ENCODE results near the gene MTMR12. TPM values are rescaled to one million over a fixed set of nuclear protein-coding genes. Genes with fewer than 3 reads are reported as not detected.
A peak's percentile ranks its signal among the peaks of the same experiment; 100 is the strongest.

MTMR12 gene
- total and polyA plus RNA-seq, 7 donors, result 6.5 to 49.9 (median 26.7) TPM

GRCh38 chr5:32332361-32332760 is 19.6 kb upstream of the MTMR12 start:
- Histone ChIP-seq H3K27ac (no peak overlapping the region), H3K4me3 (no peak overlapping the region), H3K36me3 (no peaks in the 10 kb centered on the region), H3K4me1 (peaks cover 0 to 16% (median 10%) of the 10 kb centered on the region in 4 donors), H3K9me3 (no peaks in the 10 kb centered on the region), H3K27me3 (no peaks in the 10 kb centered on the region)
- no peak for DNase-seq
- TF ChIP-seq EP300 (IDR thresholded peaks at IDR 0.05) (no peak), POLR2AphosphoS5 (IDR thresholded peaks at IDR 0.05) (no peak), POLR2A (IDR thresholded peaks at IDR 0.05) (no peak)
- TF ChIP-seq, protein P1, sequence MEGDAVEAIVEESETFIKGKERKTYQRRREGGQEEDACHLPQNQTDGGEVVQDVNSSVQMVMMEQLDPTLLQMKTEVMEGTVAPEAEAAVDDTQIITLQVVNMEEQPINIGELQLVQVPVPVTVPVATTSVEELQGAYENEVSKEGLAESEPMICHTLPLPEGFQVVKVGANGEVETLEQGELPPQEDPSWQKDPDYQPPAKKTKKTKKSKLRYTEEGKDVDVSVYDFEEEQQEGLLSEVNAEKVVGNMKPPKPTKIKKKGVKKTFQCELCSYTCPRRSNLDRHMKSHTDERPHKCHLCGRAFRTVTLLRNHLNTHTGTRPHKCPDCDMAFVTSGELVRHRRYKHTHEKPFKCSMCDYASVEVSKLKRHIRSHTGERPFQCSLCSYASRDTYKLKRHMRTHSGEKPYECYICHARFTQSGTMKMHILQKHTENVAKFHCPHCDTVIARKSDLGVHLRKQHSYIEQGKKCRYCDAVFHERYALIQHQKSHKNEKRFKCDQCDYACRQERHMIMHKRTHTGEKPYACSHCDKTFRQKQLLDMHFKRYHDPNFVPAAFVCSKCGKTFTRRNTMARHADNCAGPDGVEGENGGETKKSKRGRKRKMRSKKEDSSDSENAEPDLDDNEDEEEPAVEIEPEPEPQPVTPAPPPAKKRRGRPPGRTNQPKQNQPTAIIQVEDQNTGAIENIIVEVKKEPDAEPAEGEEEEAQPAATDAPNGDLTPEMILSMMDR (IDR thresholded peaks at IDR 0.05), result no peak
- 35 to 82% methylated on average over 1 of the region's 1 CpG for WGBS, 2 donors
- intact Hi-C loops (cut with DNase I), result no loop called here

- Histone ChIP-seq H3K27ac (no peak overlapping the region), H3K27me3 (no peaks in the 10 kb centered on the region), H3K4me3 (no peak overlapping the region), H3K4me1 (peaks cover 0 to 16% (median 10%) of the 10 kb centered on the region in 4 donors), H3K36me3 (no peaks in the 10 kb centered on the region), H3K9me3 (no peaks in the 10 kb centered on the region)
- no peak for DNase-seq
- intact Hi-C loops (cut with DNase I), result no loop called here
- 16 to 56% methylated on average over 3 of the region's 3 CpGs for WGBS, 2 donors
- no peak for TF ChIP-seq POLR2AphosphoS5 (IDR thresholded peaks at IDR 0.05)
- TF ChIP-seq, protein P1 (IDR thresholded peaks at IDR 0.05), result no peak
- no peak for TF ChIP-seq EP300 (IDR thresholded peaks at IDR 0.05)
- no peak for TF ChIP-seq POLR2A (IDR thresholded peaks at IDR 0.05)
These were observed 19.2 kb upstream of the MTMR12 start for GRCh38 chr5:32331935-32332274.

- intact Hi-C loops (cut with DNase I), result no loop called here
- Histone ChIP-seq H3K9me3 (no peaks in the 10 kb centered on the region), H3K27me3 (no peaks in the 10 kb centered on the region), H3K4me3 (no peak overlapping the region), H3K27ac (peak overlapping the region in 1 of 4 donors; percentile 4), H3K36me3 (no peaks in the 10 kb centered on the region), H3K4me1 (peaks cover 0 to 16% (median 10%) of the 10 kb centered on the region in 4 donors)
- 17 to 57% methylated on average over 11 of the region's 11 CpGs for WGBS, 2 donors
- TF ChIP-seq POLR2A (IDR thresholded peaks at IDR 0.05), result no peak
- TF ChIP-seq POLR2AphosphoS5 (IDR thresholded peaks at IDR 0.05), result no peak
- TF ChIP-seq, protein P1 (IDR thresholded peaks at IDR 0.05), result no peak
- TF ChIP-seq EP300 (IDR thresholded peaks at IDR 0.05), result no peak
- no peak for DNase-seq
These were observed 18.6 kb upstream of the MTMR12 start for GRCh38 chr5:32331217-32331934.

- Histone ChIP-seq H3K4me1 (peaks cover 0 to 16% (median 10%) of the 10 kb centered on the region in 4 donors), H3K9me3 (no peaks in the 10 kb centered on the region), H3K4me3 (no peak overlapping the region), H3K36me3 (no peaks in the 10 kb centered on the region), H3K27me3 (no peaks in the 10 kb centered on the region), H3K27ac (peak overlapping the region in 1 of 4 donors; percentile 32)
- TF ChIP-seq EP300 (IDR thresholded peaks at IDR 0.05), result no peak
- TF ChIP-seq POLR2AphosphoS5 (IDR thresholded peaks at IDR 0.05), result no peak
- no peak for TF ChIP-seq POLR2A (IDR thresholded peaks at IDR 0.05)
- TF ChIP-seq, protein P1 (IDR thresholded peaks at IDR 0.05), result no peak
- DNase-seq, result no peak
- intact Hi-C loops (cut with DNase I), result no loop called here
- 41 to 69% methylated on average over 11 of the region's 11 CpGs for whole genome bisulfite sequencing, 2 donors
These were observed 17.6 kb upstream of the MTMR12 start for GRCh38 chr5:32330126-32330971.
